OCI-LY7 (cell line): ENCODE measurements around the gene ATP5F1D. TPM values are rescaled to one million over a fixed set of nuclear protein-coding genes. Genes with fewer than 3 reads are reported as not detected.

Experiments used
- BruUV-seq: library from RNA; stranded (reverse); fragments of 400-500 nt; replicated peaks from 2 replicates; lab custom pipeline; 2021; lab: Mats Ljungman, UMichigan
- CTCF ChIA-PET: fragments of 300-600 bp; sonication (Branson Sonifier 250); formaldehyde crosslinking; loops from one replicate; lab custom pipeline; 2022; ENCODE audit warnings: antibody characterized with exemption; ENCODE audit not compliant: unreplicated experiment; lab: Charles Lee
- POLR2A ChIA-PET: fragments of 300-600 bp; sonication (Branson Sonifier 250); formaldehyde crosslinking; loops from one replicate; lab custom pipeline; 2022; ENCODE audit warnings: antibody characterized with exemption; lab: Charles Lee
- DNase-seq: peaks from one replicate; pipeline ENCODE4 v3.0.0-alpha.2; 2015; ENCODE audit warnings: low spot score
- H2AFZ ChIP-seq: fragments of 200-600 bp; sonication (generic), shearing (Covaris generic); 2 replicates; pipeline ENCODE4 v1.6.1; 2014; ENCODE audit warnings: mild to moderate bottlenecking, antibody characterized with exemption, low read length, moderate library complexity
- H3K27ac ChIP-seq: fragments of 200-600 bp; sonication (generic); 2 replicates; pipeline ENCODE4 v1.5.1; 2014; ENCODE audit warnings: mixed run types, low read depth, mild to moderate bottlenecking, moderate library complexity, low read length, inconsistent platforms; ENCODE audit not compliant: poor library complexity, severe bottlenecking
- H3K36me3 ChIP-seq: fragments of 200-600 bp; sonication (generic); 2 replicates; pipeline ENCODE4 v1.6.1; 2014; ENCODE audit warnings: mild to moderate bottlenecking, antibody characterized with exemption, low read length, moderate library complexity, mixed read lengths; ENCODE audit not compliant: insufficient read depth
- H3K4me1 ChIP-seq: fragments of 200-600 bp; sonication (generic); 2 replicates; pipeline ENCODE4 v1.5.1; 2014; ENCODE audit warnings: mild to moderate bottlenecking, low read length; ENCODE audit not compliant: insufficient read depth, poor library complexity, severe bottlenecking
- H3K4me2 ChIP-seq: fragments of 200-600 bp; sonication (generic); 2 replicates; pipeline ENCODE4 v1.6.1; 2014; ENCODE audit warnings: mild to moderate bottlenecking, low read length
- H3K4me3 ChIP-seq: fragments of 200-600 bp; sonication (generic); 2 replicates; pipeline ENCODE4 v1.5.1; 2014; ENCODE audit warnings: mild to moderate bottlenecking, low read depth, low read length; ENCODE audit not compliant: poor library complexity, severe bottlenecking
- H3K79me2 ChIP-seq: fragments of 200-600 bp; sonication (generic); 2 replicates; pipeline ENCODE4 v1.6.1; 2016; ENCODE audit warnings: low read depth, mild to moderate bottlenecking, low read length, moderate library complexity, mixed read lengths; ENCODE audit not compliant: insufficient read depth
- H3K9me2 ChIP-seq: fragments of 200-600 bp; sonication (generic); 2 replicates; pipeline ENCODE4 v1.6.1; 2016; ENCODE audit warnings: mild to moderate bottlenecking, low read length, mixed read lengths; ENCODE audit not compliant: insufficient read depth
- H3K9me3 ChIP-seq: fragments of 200-600 bp; sonication (generic); 2 replicates; pipeline ENCODE4 v1.6.1; 2014; ENCODE audit warnings: mild to moderate bottlenecking, mixed run types, low read length, mixed read lengths
- H4K20me1 ChIP-seq: fragments of 200-600 bp; sonication (generic); 2 replicates; pipeline ENCODE4 v1.6.1; 2014; ENCODE audit warnings: mild to moderate bottlenecking, antibody characterized with exemption, low read length, moderate library complexity, mixed read lengths; ENCODE audit not compliant: insufficient read depth
- CTCF ChIP-seq: fragments of 200-600 bp; sonication (generic); conservative IDR thresholded peaks from 2 replicates; pipeline ENCODE4 v1.5.1; 2014; ENCODE audit warnings: mild to moderate bottlenecking, antibody characterized with exemption, low read length, moderate library complexity, mixed read lengths
- EZH2phosphoT487 ChIP-seq: fragments of 200-600 bp; sonication (generic); IDR thresholded peaks from 2 replicates; pipeline ENCODE4 v1.6.1; 2018; ENCODE audit warnings: low read depth, borderline replicate concordance, mild to moderate bottlenecking, mixed run types, antibody characterized with exemption, low read length, moderate library complexity, mixed read lengths
- intact Hi-C: fragments of 100-400 bp; cut with micrococcal nuclease; formaldehyde crosslinking; loops from one replicate; pipeline ENCODE4 v1.10.0; 2022; ENCODE audit not compliant: unreplicated experiment
- total RNA-seq, 2 experiments: library from RNA; depleted of rRNA in 1 of 2; stranded (reverse); fragments of >200 nt in 1 of 2; shearing (Covaris generic) in 1 of 2; gene quantifications; 2 replicates each; pipeline ENCODE4 v1.2.3, GENCODE V29; 2014 to 2022

ATP5F1D gene
- total RNA-seq, 2 experiments from 2014 or later: 51.8 to 266 TPM

GRCh38 chr19:1250437-1251260 lies 9.1 kb downstream of the ATP5F1D start:
- Histone ChIP-seq H3K36me3 (peaks cover 58% of the 10 kb centered on the region), H3K4me1 (peaks cover 39% of the 10 kb centered on the region), H3K9me3 (no peaks in the 10 kb centered on the region), H4K20me1 (0 out of 2 replicates have a peak, but pooled peaks cover 7% of the 10 kb centered on the region), H3K79me2 (peaks cover 37% of the 10 kb centered on the region; the same call in 1 of the 2 replicates), H3K27ac (peak overlapping the region; percentile 87), H3K9me2 (no peaks in the 10 kb centered on the region), H3K4me2 (peak overlapping the region; percentile 100), H3K4me3 (peak overlapping the region; percentile 97), H2AFZ (no peak overlapping the region)
- BruUV-seq: no TSS peak
- CTCF ChIA-PET: no interaction called here
- no peak for TF ChIP-seq EZH2phosphoT487
- TF ChIP-seq CTCF: no peak
- POLR2A ChIA-PET: no interaction called here
- DNase-seq: peak; percentile 74
- intact Hi-C loops: no loop called here

- no peaks in the 10 kb centered on the region for H3K9me3 ChIP-seq
- H3K4me1 ChIP-seq: peaks cover 36% of the 10 kb centered on the region
- peak overlapping the region; percentile 100 for H3K4me2 ChIP-seq
- intact Hi-C loops: no loop called here
- peaks cover 61% of the 10 kb centered on the region for H3K36me3 ChIP-seq
- H2AFZ ChIP-seq: no peak overlapping the region
- H3K27ac ChIP-seq: peak overlapping the region; percentile 87
- CTCF ChIA-PET: interaction anchor here (0.7 kb wide), 1 partner anchor 15 kb away, joined by 3 read pairs; no protein-coding TSS in a partner anchor
- TF ChIP-seq CTCF (no peak), EZH2phosphoT487 (no peak)
- peak overlapping the region; percentile 97 for H3K4me3 ChIP-seq
- peaks cover 37% of the 10 kb centered on the region; the same call in 1 of the 2 replicates for H3K79me2 ChIP-seq
- 0 out of 2 replicates have a peak, but pooled peaks cover 7% of the 10 kb centered on the region for H4K20me1 ChIP-seq
- BruUV-seq: no TSS peak
- H3K9me2 ChIP-seq: no peaks in the 10 kb centered on the region
- POLR2A ChIA-PET: interaction anchor here (0.7 kb wide), 2 partner anchors 365 to 536 kb away, joined by 3 read pairs; no protein-coding TSS in a partner anchor
- DNase-seq: peak; percentile 71
These were observed 10.0 kb downstream of the ATP5F1D start for GRCh38 chr19:1251330-1252220.
